H1 (cell line): ENCODE data around the gene PLEKHH2. TPM values are rescaled to one million over a fixed set of nuclear protein-coding genes. Genes with fewer than 3 reads are reported as not detected.

Source experiments
- CTCF ChIA-PET: fragments of 300-600 bp; sonication (Branson Sonifier 250); formaldehyde crosslinking; loops from one replicate; lab custom pipeline; 2021; ENCODE audit not compliant: partially characterized antibody; lab: Charles Lee
- POLR2A ChIA-PET: fragments of 300-600 bp; sonication (Branson Sonifier 250); formaldehyde crosslinking; loops from one replicate; lab custom pipeline; 2021; ENCODE audit warnings: inconsistent platforms; ENCODE audit not compliant: partially characterized antibody; lab: Charles Lee
- DNase-seq, 2 experiments: peaks; one replicate each; pipeline versions ENCODE4 v3.0.0 to v3.0.0-alpha.2; 2010 to 2022; ENCODE audit warnings: low spot score in 2 of 2, low read depth in 1 of 2, mixed read lengths in 1 of 2
- FAIRE-seq: peaks from 2 replicates; lab custom pipeline; 2011; peaks lifted over from hg19 to GRCh38; lab: Jason Lieb, UNC
- H2AFZ ChIP-seq: 2 replicates; pipeline ENCODE4 v1.8.1; 2012; ENCODE audit warnings: low read length, inconsistent platforms
- H2AK5ac ChIP-seq: 2 replicates; pipeline ENCODE4 v1.6.1; 2013; ENCODE audit warnings: low read depth, low read length
- H2BK120ac ChIP-seq: replicated peaks from 2 replicates; pipeline ENCODE3; 2013; ENCODE audit warnings: low read depth, low read length, inconsistent platforms
- H2BK12ac ChIP-seq: 2 replicates; pipeline ENCODE4 v1.6.1; 2013; ENCODE audit warnings: low read depth, low read length
- H2BK15ac ChIP-seq: 2 replicates; pipeline ENCODE4 v1.6.1; 2013; ENCODE audit warnings: low read length
- H2BK20ac ChIP-seq: 2 replicates; pipeline ENCODE4 v1.6.1; 2013; ENCODE audit warnings: low read length
- H2BK5ac ChIP-seq: 2 replicates; pipeline ENCODE4 v1.6.1; 2013; ENCODE audit warnings: low read depth, low read length
- H3K14ac ChIP-seq: 2 replicates; pipeline ENCODE4 v1.6.1; 2013; ENCODE audit warnings: inconsistent platforms; ENCODE audit not compliant: insufficient read length
- H3K18ac ChIP-seq: 2 replicates; pipeline ENCODE4 v1.6.1; 2013; ENCODE audit warnings: low read length; ENCODE audit errors: extremely low read depth
- H3K23ac ChIP-seq: 2 replicates; pipeline ENCODE4 v1.6.1; 2013; ENCODE audit warnings: inconsistent platforms; ENCODE audit not compliant: insufficient read length
- H3K23me2 ChIP-seq: 2 replicates; pipeline ENCODE4 v1.6.1; 2013; ENCODE audit warnings: low read depth, low read length
- H3K27ac ChIP-seq: 2 replicates; pipeline ENCODE4 v1.6.1; 2011; ENCODE audit warnings: low read depth, low read length, inconsistent platforms
- H3K27me3 ChIP-seq, 4 experiments: replicated peaks in 1 of 4; 1 replicate in 1 of 4; 2 replicates in 3 of 4; pipeline versions ENCODE4 v1.6.1 to v1.8.1; 2011 to 2013; ENCODE audit warnings: low read length in 3 of 4, mild to moderate bottlenecking in 3 of 4, inconsistent platforms in 2 of 4, mixed read lengths in 2 of 4, moderate library complexity in 1 of 4; ENCODE audit not compliant: control insufficient read depth in 3 of 4, insufficient read depth in 3 of 4; ENCODE audit errors: extremely low read depth in 1 of 4
- H3K36me3 ChIP-seq, 4 experiments: 2 replicates each; pipeline versions ENCODE4 v1.6.1 to v1.8.1; 2011 to 2013; ENCODE audit warnings: mild to moderate bottlenecking in 4 of 4, low read length in 3 of 4, moderate library complexity in 2 of 4, control low read depth in 1 of 4, inconsistent platforms in 1 of 4; ENCODE audit not compliant: insufficient read depth in 4 of 4, control insufficient read depth in 2 of 4
- H3K4ac ChIP-seq: replicated peaks from 2 replicates; pipeline ENCODE3; 2013; ENCODE audit warnings: low read length, low read depth, mixed read lengths, inconsistent platforms; ENCODE audit not compliant: insufficient read length
- H3K4me1 ChIP-seq, 4 experiments: replicated peaks in 1 of 4; 1 replicate in 1 of 4; 2 replicates in 3 of 4; pipeline versions ENCODE4 v1.6.1 to v1.8.1; 2011 to 2013; ENCODE audit warnings: low read length in 3 of 4, inconsistent platforms in 2 of 4, mixed read lengths in 1 of 4; ENCODE audit not compliant: insufficient read depth in 4 of 4, control insufficient read depth in 3 of 4
- H3K4me2 ChIP-seq, 2 experiments: 2 replicates each; pipeline versions ENCODE4 v1.6.1 to v1.8.1; 2011 to 2013; ENCODE audit warnings: low read depth in 2 of 2, low read length in 2 of 2, control low read depth in 1 of 2, inconsistent platforms in 1 of 2, mild to moderate bottlenecking in 1 of 2; ENCODE audit not compliant: insufficient read depth in 1 of 2
- H3K4me3 ChIP-seq, 4 experiments: fragments of 200-600, 300-600 bp in 1 of 4; sonication (generic), shearing (Covaris generic), sonication (Bioruptor Twin) in 1 of 4; 2 replicates each; pipeline versions ENCODE4 v1.5.1 to v1.8.1; 2011 to 2016; ENCODE audit warnings: low read length in 4 of 4, low read depth in 3 of 4, control low read depth in 2 of 4, inconsistent platforms in 2 of 4, mild to moderate bottlenecking in 2 of 4, mixed read lengths in 1 of 4, moderate library complexity in 1 of 4; ENCODE audit not compliant: insufficient read depth in 2 of 4; ENCODE audit errors: extremely low read depth in 1 of 4
- H3K56ac ChIP-seq: replicated peaks from 2 replicates; pipeline ENCODE3; 2013; ENCODE audit warnings: low read depth, mild to moderate bottlenecking, mixed read lengths, low read length, inconsistent platforms; ENCODE audit not compliant: insufficient read length
- H3K79me1 ChIP-seq: 2 replicates; pipeline ENCODE4 v1.6.1; 2013; ENCODE audit warnings: low read depth, low read length, control low read depth
- H3K79me2 ChIP-seq, 2 experiments: 2 replicates each; pipeline versions ENCODE4 v1.6.1 to v1.8.1; 2012 to 2013; ENCODE audit warnings: low read length in 2 of 2, mild to moderate bottlenecking in 2 of 2, inconsistent platforms in 1 of 2; ENCODE audit not compliant: insufficient read depth in 2 of 2, control insufficient read depth in 1 of 2
- H3K9ac ChIP-seq, 4 experiments: replicated peaks in 1 of 4; 1 replicate in 1 of 4; 2 replicates in 3 of 4; pipeline versions ENCODE4 v1.6.1 to v1.8.1; 2011 to 2013; ENCODE audit warnings: low read depth in 3 of 4, low read length in 3 of 4, control low read depth in 2 of 4, mild to moderate bottlenecking in 2 of 4, moderate library complexity in 2 of 4, inconsistent platforms in 1 of 4; ENCODE audit errors: extremely low read depth in 1 of 4
- H3K9me3 ChIP-seq, 2 experiments: 2 replicates each; pipeline versions ENCODE4 v1.6.1 to v1.8.1; 2012 to 2013; ENCODE audit warnings: mild to moderate bottlenecking in 2 of 2, moderate library complexity in 2 of 2, control low read depth in 1 of 2, inconsistent platforms in 1 of 2, low read depth in 1 of 2, low read length in 1 of 2, mixed read lengths in 1 of 2; ENCODE audit not compliant: insufficient read depth in 2 of 2
- H4K20me1 ChIP-seq, 2 experiments: replicated peaks in 1 of 2; 2 replicates each; pipeline versions ENCODE3 to v1.8.1; 2011 to 2013; ENCODE audit warnings: inconsistent platforms in 2 of 2, low read length in 2 of 2, mild to moderate bottlenecking in 1 of 2; ENCODE audit not compliant: insufficient read depth in 2 of 2, control insufficient read depth in 1 of 2
- H4K5ac ChIP-seq: 2 replicates; pipeline ENCODE4 v1.6.1; 2013; ENCODE audit warnings: low read length, low read depth, mixed read lengths, inconsistent platforms; ENCODE audit not compliant: insufficient read length
- H4K8ac ChIP-seq: 2 replicates; pipeline ENCODE4 v1.8.0; 2013; ENCODE audit warnings: mild to moderate bottlenecking, moderate library complexity, low read length, inconsistent platforms; ENCODE audit not compliant: insufficient read depth; ENCODE audit errors: extremely low read depth
- H4K91ac ChIP-seq: replicated peaks from 2 replicates; pipeline ENCODE3; 2013; ENCODE audit warnings: low read length, mixed read lengths, inconsistent platforms; ENCODE audit not compliant: insufficient read length
- CHD2 ChIP-seq: IDR thresholded peaks from 2 replicates; pipeline ENCODE4 v1.6.1; 2012; ENCODE audit warnings: low read length, improper control_type of control experiment
- SP2 ChIP-seq: IDR thresholded peaks from 2 replicates; pipeline ENCODE4 v1.6.1; 2012; ENCODE audit warnings: mild to moderate bottlenecking, low read length, inconsistent platforms
- SP4 ChIP-seq: IDR thresholded peaks from 2 replicates; pipeline ENCODE4 v1.6.1; 2012; ENCODE audit warnings: low read length, inconsistent platforms
- WGBS, 2 experiments: shearing (Covaris generic) in 1 of 2; methylation state at CpG; one replicate each; pipeline versions ENCODE4 v1.1.6 to v1.1.7; 2013 to 2015; ENCODE audit warnings: low lambda C conversion rate in 2 of 2, mixed read lengths in 2 of 2, inconsistent platforms in 1 of 2, low coverage in 1 of 2, missing lambda C conversion rate in 1 of 2; ENCODE audit not compliant: insufficient replicate concordance in 2 of 2, insufficient coverage in 1 of 2, insufficient read length in 1 of 2; ENCODE audit errors: extremely low coverage in 1 of 2, missing lambda C conversion rate in 1 of 2; 5-methylcytosine and 5-hydroxymethylcytosine counted together
- polyA plus RNA-seq, 7 experiments: library from polyadenylated mRNA; depleted of rRNA in 3 of 7; stranded (reverse) in 5 of 7; unstranded in 2 of 7; fragments of >200 nt in 5 of 7; fragments of 200-250 nt in 2 of 7; gene quantifications; 1 replicate in 5 of 7; 2 replicates in 1 of 7; 4 replicates in 1 of 7; pipeline versions ENCODE4 v1.2.1 to v1.2.3, GENCODE V29; 2011 to 2013; ENCODE audit warnings: missing spikeins in 2 of 7, mixed read lengths in 2 of 7
- total RNA-seq: library from RNA; stranded (reverse); fragmentation: NEBNext Ultra II Directional; extraction: Animal tissue kit (Norgen Biotek cat#: 25700); gene quantifications from 2 replicates; pipeline ENCODE4 v1.2.1, GENCODE V29; 2021

Gene PLEKHH2
- total and polyA plus RNA-seq, 2 of the 8 experiments (the other 6 are each of a cell fraction or from before 2014, with no cell fraction given): 2.2 to 5.0 TPM

DNA sequence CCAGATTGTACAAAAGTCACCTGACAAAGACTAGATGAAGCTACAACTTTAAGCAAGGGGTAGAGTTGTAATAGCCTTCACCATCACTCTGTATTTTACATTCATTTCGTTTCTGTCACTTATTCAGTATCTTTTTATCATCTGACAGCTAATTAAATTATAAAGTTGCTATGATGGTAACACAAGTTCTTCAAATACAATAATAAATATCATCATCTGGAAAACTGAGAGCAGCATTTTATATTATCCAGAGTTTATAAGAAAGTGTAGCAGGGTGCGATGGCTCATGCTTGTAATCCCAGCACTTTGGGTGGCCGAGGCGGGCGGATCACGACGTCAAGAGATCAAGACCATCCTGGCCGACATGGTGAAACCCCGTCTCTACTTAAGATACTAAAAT, 157.9 kb downstream of the PLEKHH2 start:
- TF ChIP-seq CHD2 (no peak), SP4 (no peak), SP2 (no peak)
- TF ChIP-seq, all 59 proteins: peak for 0
- Histone ChIP-seq H4K8ac (no peak overlapping the region), H4K20me1 (no peaks in the 10 kb centered on the region), H3K36me3 (no peaks in the 10 kb centered on the region; a peak in 1 of 8 replicates), H3K79me1 (no peaks in the 10 kb centered on the region), H2BK5ac (no peak overlapping the region), H3K79me2 (no peaks in the 10 kb centered on the region), H3K4me1 (no peaks in the 10 kb centered on the region), H2AFZ (no peak overlapping the region), H3K18ac (no peak overlapping the region), H3K27me3 (no peaks in the 10 kb centered on the region), H3K9ac (no peak overlapping the region), H2BK120ac (no peak overlapping the region), H3K56ac (no peak overlapping the region), H3K4me3 (no peak overlapping the region), H2BK12ac (no peak overlapping the region), H3K9me3 (no peaks in the 10 kb centered on the region), H2BK20ac (no peak overlapping the region), H4K5ac (no peak overlapping the region), H2BK15ac (no peak overlapping the region), H3K14ac (no peak overlapping the region), H3K23ac (no peak overlapping the region), H3K27ac (no peak overlapping the region), H2AK5ac (no peak overlapping the region), H3K4ac (no peak overlapping the region), H3K4me2 (no peak overlapping the region), H4K91ac (no peak overlapping the region), H3K23me2 (no peaks in the 10 kb centered on the region)
- ChIA-PET POLR2A (no interaction called here), CTCF (interaction anchor here (0.7 to 1.5 kb wide), 3 partner anchors 182 to 190 kb away, joined by 3 read pairs; no protein-coding TSS in a partner anchor)
- FAIRE-seq: no peak
- 91% methylated on average over 9 of the region's 9 CpGs; no CpG with 5 or more reads in 1 of the 2 experiments for WGBS, 2 experiments
- DNase-seq: no peak
